ENCODE measurements around the gene SHISA8. TPM values are rescaled to one million over a fixed set of nuclear protein-coding genes. Genes with fewer than 3 reads are reported as not detected.

Gene SHISA8
- total RNA-seq, 2 experiments from 2014 or later, result 0.56 to 0.60 TPM

- peak overlapping the region in 1 of 2 donors; percentile 86 for H3K27ac ChIP-seq (ENCODE audit: low read depth in 1 of 2, low read length in 2 of 2)
- Mint-ChIP-seq H3K4me1 (ENCODE audit: low read depth) (peaks cover 40% of the 10 kb centered on the region), H3K9me3 (no peaks in the 10 kb centered on the region), H3K27me3 (no peaks in the 10 kb centered on the region), H3K36me3 (ENCODE audit: low read depth) (peaks cover 32% of the 10 kb centered on the region), H3K4me3 (no peak overlapping the region), H3K27ac (peak overlapping the region; percentile 87)
- H3K4me3 ChIP-seq (ENCODE audit: low read length), result no peak overlapping the region
- DNase-seq, result no peak
- POLR2A ChIA-PET, result interaction anchor here (0.6 to 2.6 kb wide), 2 partner anchors 31 to 1347 kb away, joined by 3 to 41 read pairs; partner anchors contain the start of gene SREBF2
- TF ChIP-seq CTCF (IDR thresholded peaks at IDR 0.05), result no peak
- CTCF ChIA-PET, result no interaction called here
- peaks cover 24% of the 10 kb centered on the region for H3K36me3 ChIP-seq (ENCODE audit: insufficient read depth, low read length)
- no peaks in the 10 kb centered on the region for H3K27me3 ChIP-seq (ENCODE audit: control insufficient read depth in 1 of 2, insufficient read depth in 2 of 2, low read length in 2 of 2)
- peaks cover 41% of the 10 kb centered on the region for H3K4me1 ChIP-seq (ENCODE audit: insufficient read depth, low read length)
- ATAC-seq (ENCODE audit: poor library complexity), result no peak
- H3K9me3 ChIP-seq (ENCODE audit: control insufficient read depth in 1 of 2, insufficient read depth in 1 of 2, low read length in 2 of 2), result no peaks in the 10 kb centered on the region
- intact Hi-C loops (cut with DNase I, micrococcal nuclease), result loop anchor here in 1 of 2 experiments (5.0 kb wide), 1 partner anchor 116 kb away; no protein-coding TSS in a partner anchor
Observed at GRCh38 chr22:41863472-41863871, 51.4 kb downstream of the SHISA8 start.

GRCh38 chr22:41862530-41863266 is 52.2 kb downstream of the SHISA8 start:
- H3K9me3 Mint-ChIP-seq, result no peaks in the 10 kb centered on the region
- ATAC-seq (ENCODE audit: poor library complexity) (peak; percentile 11), DNase-seq (peak in 3 of 14 experiments; percentile 21 to 32 (median 27))
- no peak for TF ChIP-seq CTCF (IDR thresholded peaks at IDR 0.05)
- H3K27ac Mint-ChIP-seq, result peak overlapping the region; percentile 87
- peak overlapping the region; percentile 44 for H3K4me3 Mint-ChIP-seq
- peaks cover 48% of the 10 kb centered on the region for H3K4me1 Mint-ChIP-seq (ENCODE audit: low read depth)
- no peaks in the 10 kb centered on the region for H3K27me3 ChIP-seq (ENCODE audit: control insufficient read depth in 1 of 2, insufficient read depth in 2 of 2, low read length in 2 of 2)
- peak overlapping the region; percentile 18 for H3K4me3 ChIP-seq (ENCODE audit: low read length)
- H3K36me3 Mint-ChIP-seq (ENCODE audit: low read depth), result peaks cover 24% of the 10 kb centered on the region
- H3K9me3 ChIP-seq (ENCODE audit: control insufficient read depth in 1 of 2, insufficient read depth in 1 of 2, low read length in 2 of 2), result no peaks in the 10 kb centered on the region
- ChIA-PET POLR2A (interaction anchor here (0.6 to 2.6 kb wide), 10 partner anchors 9 to 1346 kb away, joined by 3 to 41 read pairs (median 4); partner anchors contain the start of genes CCDC134, SNU13 and SREBF2), CTCF (interaction anchor here (1.1 to 1.7 kb wide), 7 partner anchors 12 to 116 kb away, joined by 3 to 8 read pairs (median 4); partner anchors contain the start of genes CCDC134 and TNFRSF13C)
- peaks cover 17% of the 10 kb centered on the region for H3K36me3 ChIP-seq (ENCODE audit: insufficient read depth, low read length)
- intact Hi-C loops (cut with DNase I, micrococcal nuclease), result loop anchor here in 1 of 2 experiments (1.0 to 5.0 kb wide), 3 partner anchors 11 to 115 kb away; no protein-coding TSS in a partner anchor
- H3K4me1 ChIP-seq (ENCODE audit: insufficient read depth, low read length), result peaks cover 47% of the 10 kb centered on the region
- peak overlapping the region; percentile 61 to 86 for H3K27ac ChIP-seq (ENCODE audit: low read depth in 1 of 2, low read length in 2 of 2)
- no peaks in the 10 kb centered on the region for H3K27me3 Mint-ChIP-seq

- peak; percentile 68 for ATAC-seq (ENCODE audit: poor library complexity)
- Mint-ChIP-seq H3K36me3 (ENCODE audit: low read depth) (peaks cover 20% of the 10 kb centered on the region), H3K27me3 (no peaks in the 10 kb centered on the region), H3K4me1 (ENCODE audit: low read depth) (peaks cover 53% of the 10 kb centered on the region), H3K27ac (peak overlapping the region; percentile 87), H3K9me3 (no peaks in the 10 kb centered on the region), H3K4me3 (peak overlapping the region; percentile 44)
- CTCF ChIA-PET, result interaction anchor here (1.1 to 1.7 kb wide), 7 partner anchors 12 to 116 kb away, joined by 3 to 8 read pairs (median 4); partner anchors contain the start of genes CCDC134 and TNFRSF13C
- H3K9me3 ChIP-seq (ENCODE audit: control insufficient read depth in 1 of 2, insufficient read depth in 1 of 2, low read length in 2 of 2), result no peaks in the 10 kb centered on the region
- TF ChIP-seq CTCF (IDR thresholded peaks at IDR 0.05), result no peak
- H3K4me3 ChIP-seq (ENCODE audit: low read length), result peak overlapping the region; percentile 18
- peaks cover 13% of the 10 kb centered on the region for H3K36me3 ChIP-seq (ENCODE audit: insufficient read depth, low read length)
- peak overlapping the region; percentile 61 to 86 for H3K27ac ChIP-seq (ENCODE audit: low read depth in 1 of 2, low read length in 2 of 2)
- POLR2A ChIA-PET, result interaction anchor here (0.8 to 2.6 kb wide), 9 partner anchors 10 to 173 kb away, joined by 3 to 41 read pairs (median 5); partner anchors contain the start of genes CCDC134, SNU13 and SREBF2
- intact Hi-C loops (cut with DNase I, micrococcal nuclease), result loop anchor here in 1 of 2 experiments (1.0 to 5.0 kb wide), 3 partner anchors 11 to 115 kb away; no protein-coding TSS in a partner anchor
- peaks cover 53% of the 10 kb centered on the region for H3K4me1 ChIP-seq (ENCODE audit: insufficient read depth, low read length)
- H3K27me3 ChIP-seq (ENCODE audit: control insufficient read depth in 1 of 2, insufficient read depth in 2 of 2, low read length in 2 of 2), result no peaks in the 10 kb centered on the region
- peak; percentile 11 to 69 (median 38) for DNase-seq
Observed at GRCh38 chr22:41862160-41862529, 52.7 kb downstream of the SHISA8 start.

Small RNA genes within 50 kb of the gene (microRNA-seq; reads per million reads assigned to microRNA genes)
- gene MIR33A (ENCODE audit: borderline microRNAs expressed, borderline replicate concordance), result 34.2 reads per million, percentile 57 among the genes with 10 or more reads in this experiment

Other genes starting within 250 kb of the SHISA8 start
- 100 to 1,000 TPM; 134 to 140 TPM for gene SNU13, start 226.2 kb downstream of the SHISA8 start, total RNA-seq
- 10 to 100 TPM; 64.4 to 81.0 TPM for gene MEI1, start 215.6 kb downstream of the SHISA8 start, total RNA-seq
- gene CCDC134, start 114.4 kb downstream of the SHISA8 start, total RNA-seq, result 10 to 100 TPM; 14.1 to 16.2 TPM
- gene SREBF2, start 82.0 kb downstream of the SHISA8 start, total RNA-seq, result 10 to 100 TPM; 67.2 to 69.9 TPM
- gene TNFRSF13C, start 11.7 kb upstream of the SHISA8 start, total RNA-seq, result 10 to 100 TPM; 12.2 to 12.9 TPM
- 1 to 10 TPM; 7.6 to 8.4 TPM for gene CENPM, start 32.1 kb upstream of the SHISA8 start, total RNA-seq
- gene SEPTIN3, start 54.4 kb upstream of the SHISA8 start, total RNA-seq, result under 1 TPM; 0.20 to 0.22 TPM
- gene WBP2NL, start 83.7 kb upstream of the SHISA8 start, total RNA-seq, result 1 to 10 TPM in 1 of 2 experiments, under 1 TPM in 1; 0.38 to 1.7 TPM
- gene NAGA, start 155.7 kb upstream of the SHISA8 start, total RNA-seq, result 1 to 10 TPM; 2.6 to 3.2 TPM
- under 1 TPM; 0.27 to 0.42 TPM for gene PHETA2, start 159.2 kb upstream of the SHISA8 start, total RNA-seq
- 10 to 100 TPM; 84.7 to 86.4 TPM for gene SMDT1, start 164.6 kb upstream of the SHISA8 start, total RNA-seq
- gene NDUFA6, start 175.7 kb upstream of the SHISA8 start, total RNA-seq, result 10 to 100 TPM; 52.8 to 59.8 TPM
- gene CYP2D6, start 215.7 kb upstream of the SHISA8 start, total RNA-seq, result 1 to 10 TPM; 7.4 to 7.5 TPM